Measurements from ENCODE around the gene TTLL11. TPM values are rescaled to one million over a fixed set of nuclear protein-coding genes. Genes with fewer than 3 reads are reported as not detected.
A peak's percentile ranks its signal among the peaks of the same experiment; 100 is the strongest.

Gene TTLL11
- total and polyA plus RNA-seq, 5 donors from 2014 or later: 2.0 to 6.1 (median 3.5) TPM

- Histone ChIP-seq H3K4me3 (ENCODE audit: low read depth, low read length) (no peak overlapping the region), H3K9me3 (ENCODE audit: control insufficient read depth in 2 of 2, low read length in 2 of 2) (no peaks in the 10 kb centered on the region), H3K4me1 (ENCODE audit: control insufficient read depth, insufficient read depth, low read length, poor library complexity, severe bottlenecking) (peaks cover 17% of the 10 kb centered on the region), H3K27me3 (ENCODE audit: control insufficient read depth, insufficient read depth, low read length) (no peaks in the 10 kb centered on the region), H3K27ac (ENCODE audit: insufficient read depth, low read length, poor library complexity, severe bottlenecking) (no peak overlapping the region), H3K36me3 (ENCODE audit: control insufficient read depth, insufficient read depth, low read length) (no peaks in the 10 kb centered on the region)
- Mint-ChIP-seq H3K36me3 (no peaks in the 10 kb centered on the region), H3K4me1 (peaks cover 0 to 31% (median 8%) of the 10 kb centered on the region in 4 donors), H3K9me3 (no peaks in the 10 kb centered on the region), H3K27ac (peak overlapping the region in 1 of 3 donors; percentile 85), H3K27me3 (peaks cover 48% of the 10 kb centered on the region), H3K4me3 (no peak overlapping the region)
- DNase-seq (no peak), ATAC-seq (ENCODE audit: low read depth in 2 of 2) (no peak)
These were observed 34.3 kb upstream of the TTLL11 start for GRCh38 chr9:122127396-122127798.

GRCh38 chr9:122126331-122127261 lies 33.5 kb upstream of the TTLL11 start:
- H3K4me3 ChIP-seq (ENCODE audit: low read depth, low read length): no peak overlapping the region
- no peak overlapping the region for H3K27ac ChIP-seq (ENCODE audit: insufficient read depth, low read length, poor library complexity, severe bottlenecking)
- DNase-seq (no peak), ATAC-seq (ENCODE audit: low read depth in 2 of 2) (no peak)
- Mint-ChIP-seq H3K27me3 (peaks cover 48% of the 10 kb centered on the region), H3K4me1 (peaks cover 0 to 31% (median 8%) of the 10 kb centered on the region in 4 donors), H3K27ac (no peak overlapping the region), H3K4me3 (peak overlapping the region in 2 of 4 donors; percentile 72 to 83), H3K9me3 (no peaks in the 10 kb centered on the region), H3K36me3 (no peaks in the 10 kb centered on the region)
- no peaks in the 10 kb centered on the region for H3K36me3 ChIP-seq (ENCODE audit: control insufficient read depth, insufficient read depth, low read length)
- no peaks in the 10 kb centered on the region for H3K27me3 ChIP-seq (ENCODE audit: control insufficient read depth, insufficient read depth, low read length)
- peaks cover 17% of the 10 kb centered on the region for H3K4me1 ChIP-seq (ENCODE audit: control insufficient read depth, insufficient read depth, low read length, poor library complexity, severe bottlenecking)
- H3K9me3 ChIP-seq (ENCODE audit: control insufficient read depth in 2 of 2, low read length in 2 of 2): no peaks in the 10 kb centered on the region

- Mint-ChIP-seq H3K9me3 (no peaks in the 10 kb centered on the region), H3K4me1 (peaks cover 0 to 31% (median 8%) of the 10 kb centered on the region in 4 donors), H3K27ac (no peak overlapping the region), H3K27me3 (peaks cover 42% of the 10 kb centered on the region), H3K36me3 (no peaks in the 10 kb centered on the region), H3K4me3 (peak overlapping the region in 3 of 4 donors; percentile 5 to 90 (median 72))
- Histone ChIP-seq H3K27me3 (ENCODE audit: control insufficient read depth, insufficient read depth, low read length) (no peaks in the 10 kb centered on the region), H3K9me3 (ENCODE audit: control insufficient read depth in 2 of 2, low read length in 2 of 2) (no peaks in the 10 kb centered on the region), H3K4me3 (ENCODE audit: low read depth, low read length) (no peak overlapping the region), H3K27ac (ENCODE audit: insufficient read depth, low read length, poor library complexity, severe bottlenecking) (no peak overlapping the region), H3K36me3 (ENCODE audit: control insufficient read depth, insufficient read depth, low read length) (no peaks in the 10 kb centered on the region), H3K4me1 (ENCODE audit: control insufficient read depth, insufficient read depth, low read length, poor library complexity, severe bottlenecking) (peaks cover 17% of the 10 kb centered on the region)
- DNase-seq (no peak), ATAC-seq (ENCODE audit: low read depth in 2 of 2) (no peak)
These were observed 32.6 kb upstream of the TTLL11 start for GRCh38 chr9:122125509-122126330.

GRCh38 chr9:122125158-122125508 lies 32.0 kb upstream of the TTLL11 start:
- H3K4me3 Mint-ChIP-seq: peak overlapping the region in 2 of 4 donors; percentile 5 to 90
- Histone ChIP-seq H3K4me3 (ENCODE audit: low read depth, low read length) (no peak overlapping the region), H3K27me3 (ENCODE audit: control insufficient read depth, insufficient read depth, low read length) (no peaks in the 10 kb centered on the region), H3K27ac (ENCODE audit: insufficient read depth, low read length, poor library complexity, severe bottlenecking) (no peak overlapping the region), H3K36me3 (ENCODE audit: control insufficient read depth, insufficient read depth, low read length) (no peaks in the 10 kb centered on the region), H3K9me3 (ENCODE audit: control insufficient read depth in 2 of 2, low read length in 2 of 2) (no peaks in the 10 kb centered on the region), H3K4me1 (ENCODE audit: control insufficient read depth, insufficient read depth, low read length, poor library complexity, severe bottlenecking) (peaks cover 17% of the 10 kb centered on the region)
- H3K9me3 Mint-ChIP-seq: no peaks in the 10 kb centered on the region
- H3K27me3 Mint-ChIP-seq: peaks cover 39% of the 10 kb centered on the region
- H3K4me1 Mint-ChIP-seq: peaks cover 0 to 31% (median 8%) of the 10 kb centered on the region in 4 donors
- H3K27ac Mint-ChIP-seq: no peak overlapping the region
- no peaks in the 10 kb centered on the region for H3K36me3 Mint-ChIP-seq
- DNase-seq: peak; percentile 55 to 78 (median 77)
- ATAC-seq (ENCODE audit: low read depth in 2 of 2): peak; percentile 68 to 69

GRCh38 chr9:122124528-122124927 lies 31.4 kb upstream of the TTLL11 start:
- Mint-ChIP-seq H3K36me3 (no peaks in the 10 kb centered on the region), H3K27ac (no peak overlapping the region), H3K9me3 (no peaks in the 10 kb centered on the region), H3K4me1 (peaks cover 0 to 31% (median 8%) of the 10 kb centered on the region in 4 donors), H3K27me3 (peaks cover 39% of the 10 kb centered on the region), H3K4me3 (peak overlapping the region in 1 of 4 donors; percentile 23)
- H3K27me3 ChIP-seq (ENCODE audit: control insufficient read depth, insufficient read depth, low read length): no peaks in the 10 kb centered on the region
- no peaks in the 10 kb centered on the region for H3K9me3 ChIP-seq (ENCODE audit: control insufficient read depth in 2 of 2, low read length in 2 of 2)
- peaks cover 17% of the 10 kb centered on the region for H3K4me1 ChIP-seq (ENCODE audit: control insufficient read depth, insufficient read depth, low read length, poor library complexity, severe bottlenecking)
- no peak overlapping the region for H3K4me3 ChIP-seq (ENCODE audit: low read depth, low read length)
- ATAC-seq (ENCODE audit: low read depth in 2 of 2) (no peak), DNase-seq (no peak)
- H3K36me3 ChIP-seq (ENCODE audit: control insufficient read depth, insufficient read depth, low read length): no peaks in the 10 kb centered on the region
- no peak overlapping the region for H3K27ac ChIP-seq (ENCODE audit: insufficient read depth, low read length, poor library complexity, severe bottlenecking)

GRCh38 chr9:122124048-122124447 lies 30.9 kb upstream of the TTLL11 start:
- H3K27me3 Mint-ChIP-seq: peaks cover 39% of the 10 kb centered on the region
- H3K27ac Mint-ChIP-seq: no peak overlapping the region
- peaks cover 17% of the 10 kb centered on the region for H3K4me1 ChIP-seq (ENCODE audit: control insufficient read depth, insufficient read depth, low read length, poor library complexity, severe bottlenecking)
- H3K4me1 Mint-ChIP-seq: peaks cover 0 to 31% (median 8%) of the 10 kb centered on the region in 4 donors
- no peaks in the 10 kb centered on the region for H3K36me3 ChIP-seq (ENCODE audit: control insufficient read depth, insufficient read depth, low read length)
- H3K4me3 Mint-ChIP-seq: peak overlapping the region in 1 of 4 donors; percentile 23
- H3K36me3 Mint-ChIP-seq: no peaks in the 10 kb centered on the region
- no peaks in the 10 kb centered on the region for H3K9me3 ChIP-seq (ENCODE audit: control insufficient read depth in 2 of 2, low read length in 2 of 2)
- H3K4me3 ChIP-seq (ENCODE audit: low read depth, low read length): no peak overlapping the region
- H3K27ac ChIP-seq (ENCODE audit: insufficient read depth, low read length, poor library complexity, severe bottlenecking): no peak overlapping the region
- no peak for DNase-seq
- H3K9me3 Mint-ChIP-seq: no peaks in the 10 kb centered on the region
- H3K27me3 ChIP-seq (ENCODE audit: control insufficient read depth, insufficient read depth, low read length): no peaks in the 10 kb centered on the region
- ATAC-seq (ENCODE audit: low read depth in 2 of 2): no peak

GRCh38 chr9:122122903-122123632 lies 30.0 kb upstream of the TTLL11 start:
- Mint-ChIP-seq H3K27ac (no peak overlapping the region), H3K4me1 (peaks cover 0 to 31% (median 8%) of the 10 kb centered on the region in 4 donors), H3K9me3 (no peaks in the 10 kb centered on the region), H3K36me3 (no peaks in the 10 kb centered on the region), H3K4me3 (no peak overlapping the region), H3K27me3 (peaks cover 36% of the 10 kb centered on the region)
- Histone ChIP-seq H3K36me3 (ENCODE audit: control insufficient read depth, insufficient read depth, low read length) (no peaks in the 10 kb centered on the region), H3K27ac (ENCODE audit: insufficient read depth, low read length, poor library complexity, severe bottlenecking) (no peak overlapping the region), H3K4me1 (ENCODE audit: control insufficient read depth, insufficient read depth, low read length, poor library complexity, severe bottlenecking) (peaks cover 17% of the 10 kb centered on the region), H3K9me3 (ENCODE audit: control insufficient read depth in 2 of 2, low read length in 2 of 2) (no peaks in the 10 kb centered on the region), H3K4me3 (ENCODE audit: low read depth, low read length) (no peak overlapping the region), H3K27me3 (ENCODE audit: control insufficient read depth, insufficient read depth, low read length) (no peaks in the 10 kb centered on the region)
- peak; percentile 46 to 48 for ATAC-seq (ENCODE audit: low read depth in 2 of 2)
- DNase-seq: peak; percentile 42 to 69 (median 54)

Measured in CD4-positive, CD25-positive, alpha-beta regulatory T cell (primary cell).